Activated T-cell treated with anti-CD3 and anti-CD28 coated beads, Interleukin-2, amount 50 U/mL, for 72 hours (primary cell): ENCODE data around the gene C19orf53. TPM values are rescaled to one million over a fixed set of nuclear protein-coding genes. Genes with fewer than 3 reads are reported as not detected.
"Not testable (repeated sequence)": the region's sequence is repeated elsewhere in the genome, so short reads cannot be mapped to it uniquely, and the experiment has no call there.

Experiments used
- ATAC-seq, 2 donors: fragments of 150-1000 bp; cut with Tn5 transposase; replicated peaks in 1 of 2; 2 replicates each; pipeline ENCODE4 v1.10.0; 2021; ENCODE audit warnings: moderate library complexity in 2 of 2, mild to moderate bottlenecking in 1 of 2
- DNase-seq, 2 donors: peaks; one replicate each; pipeline ENCODE4 v3.0.0; 2021 to 2022; ENCODE audit warnings: mixed read lengths in 1 of 2
- H3K27ac Mint-ChIP-seq: one replicate; pipeline ENCODE4 v1.8.0; 2022; ENCODE audit warnings: mild to moderate bottlenecking, moderate library complexity, mixed read lengths
- H3K27me3 Mint-ChIP-seq: one replicate; pipeline ENCODE4 v1.8.0; 2022; ENCODE audit warnings: low read depth, mixed read lengths
- H3K36me3 Mint-ChIP-seq, 2 donors: one replicate each; pipeline ENCODE4 v1.8.0; 2022; ENCODE audit warnings: mixed read lengths in 2 of 2, mild to moderate bottlenecking in 1 of 2; ENCODE audit not compliant: insufficient read depth in 2 of 2
- H3K4me1 Mint-ChIP-seq: one replicate; pipeline ENCODE4 v1.8.0; 2022; ENCODE audit warnings: low read depth, mixed read lengths
- H3K4me3 Mint-ChIP-seq, 2 donors: one replicate each; pipeline ENCODE4 v1.8.0; 2022; ENCODE audit warnings: mild to moderate bottlenecking in 2 of 2, mixed read lengths in 2 of 2, moderate library complexity in 2 of 2
- H3K9me3 Mint-ChIP-seq, 2 donors: one replicate each; pipeline ENCODE4 v1.8.0; 2022; ENCODE audit warnings: mixed read lengths in 2 of 2
- total RNA-seq, 2 donors: library from RNA; stranded (reverse); gene quantifications; one replicate each; pipeline ENCODE4 v1.2.3, GENCODE V29; 2022

The C19orf53 gene
- total RNA-seq, 2 donors from 2014 or later = 76.5 to 88.1 TPM

DNA sequence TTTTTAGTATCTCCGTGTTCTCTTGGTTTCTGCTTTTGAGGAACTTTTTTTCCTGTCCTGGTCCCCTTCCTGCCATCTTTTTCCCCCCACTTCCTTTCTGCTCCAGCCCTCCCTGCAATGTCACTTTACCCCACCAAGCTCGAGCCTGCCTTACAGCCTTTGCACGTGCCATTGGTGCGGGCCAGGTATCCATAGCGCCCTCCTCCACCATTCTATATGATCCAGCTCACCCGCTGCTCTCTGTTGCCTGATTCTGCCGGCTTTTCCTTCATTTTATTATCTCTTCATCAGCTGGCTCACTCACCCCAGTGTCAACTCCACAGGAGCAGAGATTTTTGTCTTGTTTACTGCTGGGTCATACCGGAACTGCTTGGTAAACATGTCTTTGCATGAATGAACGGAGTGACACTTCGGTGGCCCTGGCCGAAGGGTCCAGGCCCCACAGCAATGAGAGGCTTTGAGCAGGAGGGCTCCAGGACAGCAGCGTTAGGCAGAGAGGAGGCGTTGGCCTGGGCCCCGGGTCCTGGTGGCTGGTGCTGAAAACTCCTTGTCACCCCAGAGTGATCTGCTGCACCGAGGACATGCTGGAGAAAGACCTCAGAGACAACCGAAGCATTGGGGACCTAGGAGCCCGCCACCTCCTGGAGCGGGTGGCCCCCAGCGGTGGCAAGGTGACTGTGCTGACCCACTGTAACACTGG, 8.7 kb upstream of the C19orf53 start:
- Mint-ChIP-seq H3K36me3 (peaks cover 7 to 10% of the 10 kb centered on the region in 2 donors), H3K27me3 (no peaks in the 10 kb centered on the region), H3K4me1 (peaks cover 33% of the 10 kb centered on the region), H3K9me3 (no peaks in the 10 kb centered on the region), H3K4me3 (peak overlapping the region; percentile 82 to 88), H3K27ac (peak overlapping the region; percentile 61)
- ATAC-seq (no peak), DNase-seq (no peak)

DNA sequence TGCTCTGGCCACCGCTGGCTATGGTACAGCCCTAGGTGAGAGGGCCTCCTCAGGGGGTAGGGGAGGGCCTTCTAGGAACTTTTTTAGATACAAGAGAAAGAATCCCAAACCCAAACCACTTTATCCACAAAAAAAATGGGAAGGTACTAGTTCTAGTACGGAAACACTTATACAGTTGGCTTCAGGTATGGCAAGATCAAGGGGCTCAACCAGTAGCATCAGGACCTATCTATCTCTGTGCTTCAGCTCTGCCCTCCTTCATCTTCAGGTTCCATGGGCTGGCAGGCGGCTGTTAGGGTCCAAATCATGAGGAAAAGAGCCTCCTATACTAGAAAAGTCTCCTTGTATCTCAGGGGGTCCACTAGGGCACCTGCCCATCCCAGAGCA, 8.2 kb upstream of the C19orf53 start:
- Mint-ChIP-seq H3K9me3 (no peaks in the 10 kb centered on the region), H3K27ac (no peak overlapping the region), H3K4me1 (peaks cover 33% of the 10 kb centered on the region), H3K4me3 (peak overlapping the region; percentile 82 to 88), H3K27me3 (no peaks in the 10 kb centered on the region), H3K36me3 (peaks cover 7 to 8% of the 10 kb centered on the region in 2 donors)
- ATAC-seq = no peak
- no peak for DNase-seq

DNA sequence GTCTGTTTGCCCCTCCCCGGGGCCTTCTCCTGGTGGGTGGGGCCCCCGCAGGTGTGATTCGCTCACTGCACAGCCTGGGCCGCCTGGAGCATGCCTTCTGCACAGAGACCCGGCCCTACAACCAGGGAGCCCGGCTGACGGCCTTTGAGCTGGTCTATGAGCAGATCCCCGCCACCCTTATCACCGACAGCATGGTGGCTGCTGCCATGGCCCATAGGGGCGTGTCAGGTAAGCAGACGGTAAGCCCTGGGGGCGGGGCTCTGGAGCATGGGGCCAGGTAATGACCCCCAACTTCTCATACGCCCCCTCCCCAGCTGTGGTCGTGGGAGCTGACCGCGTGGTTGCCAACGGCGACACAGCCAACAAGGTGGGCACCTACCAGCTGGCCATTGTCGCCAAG, 5.7 kb upstream of the C19orf53 start:
- peaks cover 23% of the 10 kb centered on the region for H3K4me1 Mint-ChIP-seq
- peaks cover 6 to 7% of the 10 kb centered on the region in 2 donors for H3K36me3 Mint-ChIP-seq
- no peak overlapping the region for H3K27ac Mint-ChIP-seq
- no peaks in the 10 kb centered on the region for H3K9me3 Mint-ChIP-seq
- H3K27me3 Mint-ChIP-seq = no peaks in the 10 kb centered on the region
- ATAC-seq (no peak), DNase-seq (no peak)
- no peak overlapping the region for H3K4me3 Mint-ChIP-seq

DNA sequence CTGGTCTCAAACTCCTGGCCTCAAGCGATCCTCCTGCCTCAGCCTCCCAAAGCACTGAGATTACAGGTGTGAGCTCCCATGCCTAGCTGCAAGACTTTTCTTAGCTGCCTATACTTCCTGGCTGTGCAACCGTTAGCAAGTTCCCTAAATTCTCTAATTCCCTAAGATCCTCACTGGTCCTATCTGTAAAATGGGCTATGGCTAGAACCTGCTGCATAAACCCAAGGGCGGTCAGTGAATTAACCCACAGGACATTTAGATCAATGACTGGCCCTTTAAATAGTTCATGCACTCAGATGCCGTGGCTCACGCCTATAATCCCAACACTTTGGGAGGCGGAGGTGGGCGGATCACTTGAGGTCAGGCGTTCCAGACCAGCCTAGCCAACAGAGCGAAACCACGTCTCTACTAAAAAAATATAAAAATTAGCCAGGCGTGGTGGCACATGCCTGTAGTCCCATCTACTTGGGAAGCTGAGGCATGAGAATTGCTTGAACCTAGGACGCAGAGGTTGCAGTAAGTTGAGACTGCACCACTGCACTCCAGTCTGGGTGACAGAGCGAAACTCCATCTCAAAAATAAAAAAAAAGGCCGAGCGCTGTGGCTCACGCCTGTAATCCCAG, 4.1 kb upstream of the C19orf53 start:
- peaks cover 8 to 14% of the 10 kb centered on the region in 2 donors for H3K36me3 Mint-ChIP-seq
- no peak overlapping the region for H3K4me3 Mint-ChIP-seq
- no peak for ATAC-seq
- no peak for DNase-seq
- H3K27me3 Mint-ChIP-seq = no peaks in the 10 kb centered on the region
- no peak overlapping the region for H3K27ac Mint-ChIP-seq
- H3K4me1 Mint-ChIP-seq = peaks cover 24% of the 10 kb centered on the region
- no peaks in the 10 kb centered on the region for H3K9me3 Mint-ChIP-seq

DNA sequence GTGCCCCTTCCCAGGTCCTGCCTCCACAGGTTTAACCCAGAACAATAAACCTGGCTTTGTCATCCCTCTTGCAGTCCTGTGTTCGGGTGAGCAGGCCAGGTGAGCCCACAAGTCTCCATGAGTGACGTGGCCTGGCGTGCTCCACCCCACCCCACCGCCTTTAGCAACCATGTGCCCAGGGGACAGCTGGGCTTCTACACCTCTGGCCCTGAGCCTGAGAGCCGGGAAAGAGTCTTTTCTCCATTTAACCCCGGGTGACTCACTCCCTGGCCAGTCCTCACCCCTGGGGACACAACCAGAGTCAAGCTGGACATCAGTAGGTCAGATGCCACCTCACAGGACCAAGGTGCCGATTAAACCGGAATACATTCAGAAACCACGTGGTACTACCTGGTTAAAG, 4.1 kb downstream of the C19orf53 start:
- Mint-ChIP-seq H3K4me1 (peaks cover 38% of the 10 kb centered on the region), H3K36me3 (peaks cover 2 to 14% of the 10 kb centered on the region in 2 donors), H3K27ac (no peak overlapping the region), H3K9me3 (no peaks in the 10 kb centered on the region), H3K4me3 (no peak overlapping the region), H3K27me3 (no peaks in the 10 kb centered on the region)
- DNase-seq (no peak), ATAC-seq (no peak)

DNA sequence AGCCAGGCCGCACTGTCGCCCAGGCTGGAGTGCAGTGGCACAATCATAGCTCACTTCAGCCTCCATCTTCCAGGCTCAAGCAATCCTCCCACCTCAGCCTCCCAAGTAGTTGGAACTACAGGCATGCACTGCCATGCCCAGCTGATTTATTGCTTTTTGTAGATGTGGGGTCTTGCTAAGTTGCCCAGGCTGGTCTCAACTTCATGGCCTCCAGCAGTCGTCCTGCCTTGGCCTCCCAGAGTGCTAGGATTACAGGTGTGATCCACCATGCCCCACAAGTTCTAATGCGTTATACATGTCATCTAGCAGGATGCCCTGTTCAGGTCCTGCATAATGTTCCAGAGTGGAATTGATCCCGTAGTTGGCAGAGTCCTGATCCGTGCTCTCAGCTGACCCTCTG, 4.6 kb downstream of the C19orf53 start:
- H3K9me3 Mint-ChIP-seq = no peaks in the 10 kb centered on the region
- H3K27ac Mint-ChIP-seq = no peak overlapping the region
- no peak for DNase-seq
- no peak for ATAC-seq
- peaks cover 2 to 14% of the 10 kb centered on the region in 2 donors for H3K36me3 Mint-ChIP-seq
- H3K27me3 Mint-ChIP-seq = no peaks in the 10 kb centered on the region
- H3K4me3 Mint-ChIP-seq = no peak overlapping the region
- H3K4me1 Mint-ChIP-seq = peaks cover 39% of the 10 kb centered on the region

DNA sequence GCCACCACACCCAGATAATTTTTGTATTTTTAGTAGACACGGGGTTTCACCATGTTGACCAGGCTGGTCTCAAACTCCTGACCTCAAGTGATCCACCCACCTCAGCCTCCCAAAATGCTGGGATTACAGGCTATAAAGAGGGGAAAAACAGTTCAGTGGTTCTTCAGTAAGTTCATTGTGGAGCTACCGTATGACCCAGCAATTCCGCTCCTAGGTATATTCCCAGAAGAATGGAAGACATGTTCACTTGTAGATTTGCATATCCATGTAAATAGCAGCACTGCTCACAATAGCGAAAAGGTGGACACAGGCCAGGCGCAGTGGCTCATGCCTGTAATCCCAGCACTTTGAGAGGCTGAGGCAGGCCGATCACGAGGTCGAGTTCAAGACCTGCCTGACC, 5.5 kb downstream of the C19orf53 start:
- H3K27ac Mint-ChIP-seq, ATAC-seq, H3K9me3 Mint-ChIP-seq, DNase-seq, H3K36me3 Mint-ChIP-seq, H3K27me3 Mint-ChIP-seq, H3K4me3 Mint-ChIP-seq: not testable (repeated sequence)
- peaks cover 36% of the 10 kb centered on the region for H3K4me1 Mint-ChIP-seq

DNA sequence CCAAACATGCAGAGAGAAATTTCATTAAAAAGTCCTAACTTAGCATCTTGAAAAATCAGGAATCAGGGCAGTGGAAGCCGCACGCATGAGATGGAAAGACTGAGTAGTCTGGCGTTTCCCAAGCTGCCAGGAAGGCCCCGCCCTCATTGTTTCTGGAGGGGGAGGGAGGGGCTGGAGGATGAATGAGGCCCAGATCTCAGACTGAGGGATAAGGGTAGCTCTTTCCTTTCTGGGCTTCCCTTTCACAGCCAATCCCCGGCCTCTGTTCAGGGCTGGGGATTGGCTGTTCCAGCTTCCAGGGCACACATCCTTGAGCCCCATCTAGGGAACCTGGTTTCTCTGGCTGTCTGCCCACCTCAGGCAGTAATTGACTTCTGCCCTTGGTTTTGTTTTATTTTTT, 7.3 kb downstream of the C19orf53 start:
- ATAC-seq (no peak), DNase-seq (no peak)
- no peaks in the 10 kb centered on the region for H3K9me3 Mint-ChIP-seq
- H3K27me3 Mint-ChIP-seq = no peaks in the 10 kb centered on the region
- H3K4me1 Mint-ChIP-seq = peaks cover 28% of the 10 kb centered on the region
- H3K4me3 Mint-ChIP-seq = no peak overlapping the region
- no peak overlapping the region for H3K27ac Mint-ChIP-seq
- H3K36me3 Mint-ChIP-seq = peaks cover 0 to 4% of the 10 kb centered on the region in 2 donors

DNA sequence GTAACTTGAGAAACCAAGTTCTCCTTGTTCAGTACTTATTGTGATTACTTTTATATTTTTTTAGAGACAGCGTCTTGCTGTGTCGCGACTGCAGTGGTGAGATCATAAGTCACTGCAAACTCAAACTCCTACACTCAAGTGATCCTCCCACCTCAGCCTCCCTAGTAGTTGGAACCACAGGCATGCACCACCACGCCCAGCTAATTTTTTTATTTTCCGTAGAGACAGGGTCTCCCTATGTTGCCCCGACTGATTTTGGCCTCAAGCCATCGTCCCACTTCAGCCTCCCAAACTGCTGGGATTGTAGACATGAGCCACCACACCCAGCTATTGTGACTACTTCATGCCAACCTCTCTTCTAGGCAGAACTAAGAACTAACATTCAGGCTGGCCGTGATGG, 8.3 kb downstream of the C19orf53 start:
- H3K36me3 Mint-ChIP-seq = no peaks in the 10 kb centered on the region
- H3K27ac Mint-ChIP-seq = peak overlapping the region; percentile 19
- H3K27me3 Mint-ChIP-seq = no peaks in the 10 kb centered on the region
- no peaks in the 10 kb centered on the region for H3K9me3 Mint-ChIP-seq
- DNase-seq = no peak
- H3K4me1 Mint-ChIP-seq = peaks cover 31% of the 10 kb centered on the region
- no peak for ATAC-seq
- H3K4me3 Mint-ChIP-seq = no peak overlapping the region

DNA sequence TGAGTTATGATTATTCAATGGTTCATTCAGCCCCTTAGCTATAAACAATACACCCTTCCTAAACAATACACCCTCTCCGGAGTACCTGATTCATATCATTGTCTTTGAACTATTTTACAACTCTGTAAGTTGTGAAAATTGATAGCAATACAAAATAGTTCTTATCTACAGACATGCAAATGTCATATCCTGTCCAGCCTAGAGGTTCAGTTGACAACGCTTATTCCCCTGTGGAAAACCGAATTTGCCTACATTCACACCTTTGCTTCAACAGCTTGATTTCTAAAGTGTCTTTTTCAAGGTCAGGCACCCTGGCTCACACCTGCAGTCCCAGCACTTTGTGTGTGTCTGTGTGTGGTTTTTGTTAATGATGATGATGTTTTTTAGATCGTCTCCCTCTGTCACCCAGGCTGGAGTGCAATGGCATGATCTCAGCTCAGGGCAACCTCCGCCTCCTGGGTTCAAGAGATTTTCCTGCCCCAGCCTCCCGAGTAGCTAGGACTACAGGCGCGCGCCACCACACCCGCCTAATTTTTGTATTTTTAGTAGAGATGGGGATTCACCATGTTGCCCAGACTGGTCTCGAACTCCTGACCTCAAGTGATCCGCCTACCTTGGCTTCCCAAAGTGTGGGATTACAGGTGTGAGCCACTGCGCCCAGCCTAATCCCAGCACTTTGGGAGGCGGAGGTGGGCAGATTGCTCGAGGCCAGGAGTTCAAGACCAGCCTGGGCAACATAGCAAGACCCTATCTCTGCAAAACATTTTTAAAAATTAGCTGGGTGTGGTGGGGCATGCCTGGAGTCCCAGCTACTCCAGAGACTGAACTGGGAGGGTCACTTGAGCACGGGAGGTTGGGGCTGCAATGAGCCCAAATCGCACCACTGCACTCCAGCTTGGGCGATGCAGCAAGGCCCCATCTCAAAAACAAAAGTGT, 9.6 kb downstream of the C19orf53 start:
- H3K36me3 Mint-ChIP-seq = no peaks in the 10 kb centered on the region
- no peak for ATAC-seq

DNA sequence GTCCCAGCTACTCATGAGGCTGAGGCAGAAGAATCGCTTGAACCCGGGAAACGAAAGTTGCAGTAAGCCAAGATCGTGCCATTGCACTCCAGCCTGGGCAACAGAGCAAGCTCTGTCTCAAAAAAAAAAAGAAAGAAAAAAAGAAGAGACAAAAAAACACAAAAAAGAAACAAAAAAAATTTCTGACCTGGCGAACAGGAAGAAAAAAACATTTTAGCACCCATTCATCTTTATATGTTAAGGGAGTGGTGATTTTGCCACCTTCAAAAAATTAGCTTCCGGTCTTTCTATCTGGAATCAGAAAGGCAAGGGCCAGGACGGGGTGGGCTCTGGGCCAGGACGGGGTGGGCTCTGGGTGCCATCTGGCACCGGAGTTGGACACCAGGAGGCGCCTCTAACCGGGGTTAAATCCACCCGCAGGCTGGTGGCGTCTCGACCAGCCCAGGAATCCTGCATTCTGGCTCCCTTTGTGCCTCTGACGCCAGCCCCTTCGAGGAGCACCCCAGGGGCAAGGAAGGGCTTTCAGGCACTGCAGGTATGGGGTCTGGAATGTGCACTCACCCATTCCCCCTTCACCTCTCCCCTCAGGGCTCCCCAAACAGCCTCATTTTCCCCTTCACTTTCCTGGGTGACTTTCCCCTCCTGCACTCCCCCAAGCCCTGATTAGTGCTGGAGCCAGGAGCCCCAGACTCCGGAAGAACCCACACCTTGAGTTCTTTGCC, 10.6 kb downstream of the C19orf53 start:
- Mint-ChIP-seq H3K9me3 (no peaks in the 10 kb centered on the region), H3K27me3 (no peaks in the 10 kb centered on the region), H3K36me3 (no peaks in the 10 kb centered on the region), H3K27ac (peak overlapping the region; percentile 50), H3K4me3 (peak overlapping the region; percentile 60 to 68), H3K4me1 (peaks cover 49% of the 10 kb centered on the region)
- ATAC-seq (peak; percentile 87 to 91), DNase-seq (peak; percentile 80 to 83)

More for the DNA sequence above, 9.6 kb downstream of the C19orf53 start:
- DNase-seq = no peak
- Mint-ChIP-seq H3K4me1 (peaks cover 44% of the 10 kb centered on the region), H3K9me3 (no peaks in the 10 kb centered on the region), H3K4me3 (no peak overlapping the region), H3K27me3 (no peaks in the 10 kb centered on the region), H3K27ac (no peak overlapping the region)

DNA sequence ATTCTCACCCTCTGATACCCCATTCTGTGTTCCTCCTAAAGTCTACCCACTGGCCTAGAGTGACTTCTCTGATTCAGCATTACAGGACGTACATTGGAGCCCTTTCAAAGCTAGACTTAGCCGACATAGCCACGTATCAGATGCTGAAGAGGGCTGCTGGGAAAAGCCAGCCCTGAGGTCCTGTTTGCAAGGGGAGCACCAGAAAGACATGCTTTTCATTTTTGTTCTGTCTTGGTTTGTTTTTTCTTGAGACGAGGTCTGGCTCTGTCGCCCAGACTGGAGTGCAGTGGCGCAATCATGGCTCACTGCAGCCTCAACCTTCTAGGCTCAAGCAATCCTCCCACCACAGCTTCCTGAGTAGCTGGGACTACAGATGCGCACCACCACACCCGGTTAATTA, 14.7 kb downstream of the C19orf53 start:
- no peak for DNase-seq
- Mint-ChIP-seq H3K27ac (peak overlapping the region; percentile 48), H3K4me1 (peaks cover 39% of the 10 kb centered on the region), H3K9me3 (no peaks in the 10 kb centered on the region), H3K36me3 (no peaks in the 10 kb centered on the region), H3K27me3 (no peaks in the 10 kb centered on the region), H3K4me3 (peak overlapping the region; percentile 28 to 33)
- no peak for ATAC-seq
